Endothelial cell of umbilical vein (primary cell): Measurements from ENCODE around the gene INPP5A. TPM values are rescaled to one million over a fixed set of nuclear protein-coding genes. Genes with fewer than 3 reads are reported as not detected.

Source experiments
- BruUV-seq: library from RNA; stranded (reverse); fragments of 400-500 nt; replicated peaks from 2 replicates; lab custom pipeline; 2021; lab: Mats Ljungman, UMichigan
- CTCF ChIA-PET: fragments of 300-600, 350-600 bp; sonication (Branson Sonifier 250); formaldehyde crosslinking; loops from one replicate; lab custom pipeline; 2021; ENCODE audit warnings: antibody characterized with exemption, inconsistent platforms; lab: Charles Lee
- POLR2A ChIA-PET: fragments of 300-600, 350-600 bp; sonication (Branson Sonifier 250); formaldehyde crosslinking; loops from one replicate; lab custom pipeline; 2021; ENCODE audit warnings: antibody characterized with exemption, inconsistent platforms; lab: Charles Lee
- DNase-seq: peaks from one replicate; pipeline ENCODE4 v3.0.0-alpha.2; 2011; ENCODE audit warnings: low read depth, low spot score
- FAIRE-seq: peaks from 2 replicates; lab custom pipeline; 2011; peaks lifted over from hg19 to GRCh38; lab: Jason Lieb, UNC
- H2AFZ ChIP-seq: 2 replicates; pipeline ENCODE4 v1.6.0; 2012; ENCODE audit warnings: low read depth, low read length, control low read depth, inconsistent platforms
- H3K27ac ChIP-seq: 2 replicates; pipeline ENCODE4 v1.5.1; 2011; ENCODE audit warnings: low read depth, mild to moderate bottlenecking, control low read depth, low read length, moderate library complexity; ENCODE audit not compliant: insufficient read depth
- H3K27me3 ChIP-seq, 2 experiments: 2 replicates each; pipeline versions ENCODE4 v1.6.0 to v1.6.1; 2011; ENCODE audit warnings: low read length in 2 of 2, mixed read lengths in 1 of 2; ENCODE audit not compliant: control insufficient read depth in 2 of 2, insufficient read depth in 2 of 2
- H3K36me3 ChIP-seq, 2 experiments: 2 replicates in 1 of 2; 3 replicates in 1 of 2; pipeline ENCODE4 v1.5.1; 2011; ENCODE audit warnings: low read length in 2 of 2, mild to moderate bottlenecking in 1 of 2, moderate library complexity in 1 of 2; ENCODE audit not compliant: control insufficient read depth in 2 of 2, insufficient read depth in 2 of 2; ENCODE audit errors: extremely low read depth in 1 of 2
- H3K4me1 ChIP-seq: 3 replicates; pipeline ENCODE4 v1.5.1; 2011; ENCODE audit warnings: mild to moderate bottlenecking, low read length; ENCODE audit not compliant: control insufficient read depth, insufficient read depth; ENCODE audit errors: extremely low read depth
- H3K4me2 ChIP-seq: 2 replicates; pipeline ENCODE4 v1.6.1; 2011; ENCODE audit warnings: low read length, control low read depth, mixed read lengths; ENCODE audit not compliant: insufficient read depth
- H3K4me3 ChIP-seq, 3 experiments: fragments of 200-600 bp in 1 of 3; sonication (generic), shearing (Covaris generic) in 1 of 3; replicated peaks in 1 of 3; 2 replicates each; pipeline ENCODE4 v1.5.1; 2011 to 2016; ENCODE audit warnings: control low read depth in 3 of 3, low read length in 3 of 3, mild to moderate bottlenecking in 2 of 3, inconsistent platforms in 1 of 3, low read depth in 1 of 3, moderate library complexity in 1 of 3; ENCODE audit not compliant: insufficient read depth in 1 of 3
- H3K79me2 ChIP-seq: 2 replicates; pipeline ENCODE4 v1.6.0; 2012; ENCODE audit warnings: low read length, inconsistent platforms; ENCODE audit not compliant: control insufficient read depth, insufficient read depth
- H3K9ac ChIP-seq: replicated peaks from 2 replicates; pipeline ENCODE3; 2011; ENCODE audit warnings: low read length, control low read depth; ENCODE audit not compliant: insufficient read depth; ENCODE audit errors: extremely low read depth
- H3K9me1 ChIP-seq: replicated peaks from 3 replicates; pipeline ENCODE4 v1.6.0; 2011; ENCODE audit warnings: mild to moderate bottlenecking, low read length; ENCODE audit not compliant: control insufficient read depth, insufficient read depth; ENCODE audit errors: extremely low read depth
- H3K9me3 ChIP-seq: replicated peaks from 2 replicates; pipeline ENCODE4 v1.5.1; 2012; ENCODE audit warnings: low read length, inconsistent platforms; ENCODE audit not compliant: control insufficient read depth, insufficient read depth
- H4K20me1 ChIP-seq: replicated peaks from 2 replicates; pipeline ENCODE3; 2011; ENCODE audit warnings: mild to moderate bottlenecking, low read length; ENCODE audit not compliant: control insufficient read depth, insufficient read depth; ENCODE audit errors: extremely low read depth
- CTCF ChIP-seq, 2 donors: IDR thresholded peaks; 1 replicate in 1 of 2; 2 replicates in 1 of 2; pipeline ENCODE4 v1.5.1; 2011; ENCODE audit warnings: low read length in 2 of 2, mild to moderate bottlenecking in 2 of 2, moderate library complexity in 2 of 2, control low read depth in 1 of 2, inconsistent platforms in 1 of 2, low read depth in 1 of 2; ENCODE audit not compliant: insufficient read depth in 1 of 2; ENCODE audit errors: extremely low read depth in 1 of 2
- EZH2 ChIP-seq: IDR thresholded peaks from 2 replicates; pipeline ENCODE4 v1.6.1; 2012; ENCODE audit warnings: borderline replicate concordance, low read depth, mild to moderate bottlenecking, moderate library complexity, low read length, inconsistent platforms; ENCODE audit not compliant: severe bottlenecking
- FOS ChIP-seq: IDR thresholded peaks from 2 replicates; pipeline ENCODE4 v1.6.1; 2011; ENCODE audit warnings: mild to moderate bottlenecking, low read length, moderate library complexity, borderline replicate concordance; ENCODE audit not compliant: insufficient read depth
- GATA2 ChIP-seq: IDR thresholded peaks from 2 replicates; pipeline ENCODE4 v1.7.0; 2011; ENCODE audit warnings: low read depth, mild to moderate bottlenecking, moderate library complexity, mixed read lengths, low read length; ENCODE audit not compliant: insufficient read length, insufficient read depth
- JUN ChIP-seq: IDR thresholded peaks from 2 replicates; pipeline ENCODE4 v1.6.1; 2011; ENCODE audit warnings: borderline replicate concordance, low read depth; ENCODE audit not compliant: insufficient read length, insufficient read depth
- MAX ChIP-seq: IDR thresholded peaks from 2 replicates; pipeline ENCODE4 v1.6.1; 2011; ENCODE audit not compliant: insufficient read depth, insufficient read length
- MYC ChIP-seq: IDR thresholded peaks from one replicate; pipeline ENCODE4 v1.6.1; 2011; ENCODE audit warnings: mild to moderate bottlenecking, low read depth, low read length
- POLR2A ChIP-seq: IDR thresholded peaks from 2 replicates; pipeline ENCODE4 v1.6.1; 2012; ENCODE audit warnings: low read depth, mild to moderate bottlenecking, control low read depth, low read length
- POLR2AphosphoS5 ChIP-seq: IDR thresholded peaks from 2 replicates; pipeline ENCODE4 v1.6.1; 2012; ENCODE audit warnings: low read depth, mild to moderate bottlenecking, control low read depth, low read length, moderate library complexity; ENCODE audit not compliant: insufficient read depth
- dilution Hi-C: fragments of 300-500 bp; cut with MboI; formaldehyde crosslinking; loops from one replicate; pipeline ENCODE4 v1.15.0; 2019; ENCODE audit warnings: low sequenced_read_pairs; ENCODE audit not compliant: extremely low pct_ligation_motif_present
- intact Hi-C: fragments of 100-400 bp; cut with micrococcal nuclease; formaldehyde crosslinking; loops from one replicate; pipeline ENCODE4 v1.10.0; 2022
- polyA plus RNA-seq, 4 experiments: library from polyadenylated mRNA; depleted of rRNA in 3 of 4; stranded (reverse) in 3 of 4; unstranded in 1 of 4; fragments of >200 nt; gene quantifications; 2 replicates each; pipeline versions ENCODE4 v1.2.1 to v1.2.3, GENCODE V29; 2011 to 2012; ENCODE audit warnings: missing spikeins in 1 of 4
- total RNA-seq: library from RNA; stranded (reverse); gene quantifications from 2 replicates; pipeline ENCODE4 v1.2.3, GENCODE V29; 2021

Gene INPP5A
- total and polyA plus RNA-seq, 2 donors (not counting 3 experiments of a cell fraction or from before 2014, with no cell fraction given): 22.9 to 33.2 TPM

GRCh38 chr10:132645630-132646442, 108.2 kb downstream of the INPP5A start:
- Histone ChIP-seq H2AFZ (no peak overlapping the region), H3K9me1 (no peaks in the 10 kb centered on the region), H3K36me3 (no peaks in the 10 kb centered on the region), H3K27me3 (no peaks in the 10 kb centered on the region), H3K4me1 (no peaks in the 10 kb centered on the region), H3K4me3 (no peak overlapping the region), H3K27ac (no peak overlapping the region), H3K4me2 (no peak overlapping the region), H4K20me1 (no peaks in the 10 kb centered on the region), H3K79me2 (no peaks in the 10 kb centered on the region), H3K9ac (no peak overlapping the region), H3K9me3 (no peaks in the 10 kb centered on the region)
- ChIA-PET CTCF (no interaction called here), POLR2A (no interaction called here)
- dilution Hi-C loops (no loop called here), intact Hi-C loops (no loop called here)
- FAIRE-seq (no peak), DNase-seq (no peak)
- TF ChIP-seq FOS: no peak
- TF ChIP-seq EZH2: no peak
- BruUV-seq: no TSS peak

GRCh38 chr10:132646443-132647097, 109.0 kb downstream of the INPP5A start:
- Histone ChIP-seq H3K79me2 (no peaks in the 10 kb centered on the region), H3K4me1 (no peaks in the 10 kb centered on the region), H3K27me3 (no peaks in the 10 kb centered on the region), H3K36me3 (no peaks in the 10 kb centered on the region), H3K9ac (no peak overlapping the region), H4K20me1 (no peaks in the 10 kb centered on the region), H3K27ac (no peak overlapping the region), H3K4me3 (no peak overlapping the region), H3K4me2 (no peak overlapping the region), H3K9me3 (no peaks in the 10 kb centered on the region), H3K9me1 (no peaks in the 10 kb centered on the region), H2AFZ (no peak overlapping the region)
- no TSS peak for BruUV-seq
- ChIA-PET CTCF (no interaction called here), POLR2A (no interaction called here)
- intact Hi-C loops: no loop called here
- no peak for FAIRE-seq
- dilution Hi-C loops: no loop called here
- no peak for DNase-seq
- TF ChIP-seq POLR2AphosphoS5 (no peak), POLR2A (no peak), GATA2 (no peak), EZH2 (no peak), MAX (no peak), CTCF (IDR thresholded peaks at IDR 0.05; ENCODE audit: extremely low read depth in 1 of 2, insufficient read depth in 1 of 2, low read depth in 1 of 2, low read length in 2 of 2) (no peak), MYC (no peak), JUN (no peak), FOS (no peak)
